NCI-H2029 (cell line): ENCODE measurements around the gene AGAP6.
"Not testable (repeated sequence)": the region's sequence is repeated elsewhere in the genome, so short reads cannot be mapped to it uniquely, and the experiment has no call there.

ENCODE experiments used
- DNase-seq: peaks from one replicate; lab custom pipeline; 2025; lab: John Stamatoyannopoulos, UW

The AGAP6 gene

GRCh38 chr10:49988376-49988775, at the start of gene AGAP6:
TSS of gene AGAP6 (plus strand) at chr10:49988406. CDS start at chr10:49988716, 310 bp downstream.
- not testable (repeated sequence) for DNase-seq

- DNase-seq: peak; percentile 19
These were observed 46.5 kb upstream of the AGAP6 start, which contains the start of the genes PARG and TIMM23B for GRCh38 chr10:49941447-49942338. TSS of gene PARG (minus strand) at chr10:49942027. CDS start at chr10:49941725, 302 bp downstream. TSS of gene TIMM23B (plus strand) at chr10:49942053. CDS start at chr10:49942195, 142 bp downstream.

GRCh38 chr10:49942339-49942705, 45.9 kb upstream of the AGAP6 start:
- not testable (repeated sequence) for DNase-seq

- DNase-seq: not testable (repeated sequence)
These were observed 44.6 kb upstream of the AGAP6 start for GRCh38 chr10:49943607-49944006.

- DNase-seq: not testable (repeated sequence)
These were observed 40.1 kb upstream of the AGAP6 start for GRCh38 chr10:49948142-49948541.

GRCh38 chr10:49948737-49949136, 39.5 kb upstream of the AGAP6 start:
- DNase-seq: not testable (repeated sequence)

- DNase-seq: not testable (repeated sequence)
These were observed 36.2 kb upstream of the AGAP6 start for GRCh38 chr10:49952006-49952405.

GRCh38 chr10:49953122-49953521, 35.1 kb upstream of the AGAP6 start:
- not testable (repeated sequence) for DNase-seq

GRCh38 chr10:49970331-49970857, 17.8 kb upstream of the AGAP6 start:
- DNase-seq: not testable (repeated sequence)

GRCh38 chr10:49971466-49971865, 16.7 kb upstream of the AGAP6 start:
- DNase-seq: not testable (repeated sequence)

GRCh38 chr10:49972094-49972493, 16.1 kb upstream of the AGAP6 start:
- DNase-seq: not testable (repeated sequence)

GRCh38 chr10:49977756-49978155, 10.4 kb upstream of the AGAP6 start:
- not testable (repeated sequence) for DNase-seq

- not testable (repeated sequence) for DNase-seq
These were observed 999 bp upstream of the AGAP6 start for GRCh38 chr10:49987207-49987606.

- not testable (repeated sequence) for DNase-seq
These were observed 7.1 kb downstream of the AGAP6 start for GRCh38 chr10:49995321-49995720.

- DNase-seq: not testable (repeated sequence)
These were observed 25.8 kb downstream of the AGAP6 start for GRCh38 chr10:50014024-50014423.

GRCh38 chr10:50015596-50016220, 27.5 kb downstream of the AGAP6 start:
- not testable (repeated sequence) for DNase-seq

- DNase-seq: not testable (repeated sequence)
These were observed 28.7 kb downstream of the AGAP6 start for GRCh38 chr10:50016926-50017325.

- not testable (repeated sequence) for DNase-seq
These were observed 29.4 kb downstream of the AGAP6 start for GRCh38 chr10:50017646-50018045.

- DNase-seq: not testable (repeated sequence)
These were observed 31.1 kb downstream of the AGAP6 start for GRCh38 chr10:50019279-50019678.

- not testable (repeated sequence) for DNase-seq
These were observed 32.3 kb downstream of the AGAP6 start for GRCh38 chr10:50020451-50021024.

- DNase-seq: no peak
These were observed 33.4 kb downstream of the AGAP6 start for GRCh38 chr10:50021646-50022045.
